GM12878 (cell line): ENCODE measurements around the gene CYP2U1. TPM values are rescaled to one million over a fixed set of nuclear protein-coding genes. Genes with fewer than 3 reads are reported as not detected.

Source experiments
- FOXM1 ChIP-seq: IDR thresholded peaks from 2 replicates; pipeline ENCODE4 v1.6.1; 2012; ENCODE audit warnings: low read depth, mild to moderate bottlenecking, inconsistent platforms, low read length, moderate library complexity
- GABPA ChIP-seq: IDR thresholded peaks from 2 replicates; pipeline ENCODE4 v1.6.1; 2014; ENCODE audit warnings: antibody characterized with exemption, low read depth, mild to moderate bottlenecking, inconsistent platforms
- KDM1A ChIP-seq: fragments of 200-600 bp; sonication (generic); IDR thresholded peaks from 2 replicates; pipeline ENCODE4 v1.6.1; 2016; ENCODE audit warnings: borderline replicate concordance
- MTA3 ChIP-seq: IDR thresholded peaks from 2 replicates; pipeline ENCODE4 v1.6.1; 2012; ENCODE audit warnings: low read length, inconsistent platforms, borderline replicate concordance
- MXI1 ChIP-seq: fragments of 150-350 bp; IDR thresholded peaks from 2 replicates; pipeline ENCODE4 v1.6.1; 2011; ENCODE audit warnings: low read depth, mild to moderate bottlenecking, inconsistent platforms, low read length, improper control_type of control experiment
- PAX5 ChIP-seq: IDR thresholded peaks from 2 replicates; pipeline ENCODE4 v1.6.1; 2011; ENCODE audit warnings: low read depth, low read length, borderline replicate concordance
- SKIL ChIP-seq: fragments of 450-650 bp; IDR thresholded peaks from 2 replicates; pipeline ENCODE4 v1.6.1; 2017; ENCODE audit warnings: mild to moderate bottlenecking, low read depth, inconsistent platforms; ENCODE audit not compliant: poor library complexity, severe bottlenecking
- SREBF2 ChIP-seq: IDR thresholded peaks from 2 replicates; pipeline ENCODE4 v1.6.1; 2012; ENCODE audit warnings: mild to moderate bottlenecking, low read length
- STAT3 ChIP-seq: IDR thresholded peaks from 2 replicates; pipeline ENCODE4 v1.6.1; 2011; ENCODE audit warnings: low read depth, low read length, improper control_type of control experiment
- TBL1XR1 ChIP-seq: IDR thresholded peaks from 2 replicates; pipeline ENCODE4 v1.6.1; 2012; ENCODE audit warnings: low read depth, low read length, improper control_type of control experiment
- ZNF24 ChIP-seq: fragments of 450-650 bp; IDR thresholded peaks from 2 replicates; pipeline ENCODE4 v1.6.1; 2017; ENCODE audit warnings: antibody characterized with exemption, mild to moderate bottlenecking
- ZNF622 ChIP-seq: fragments of 450-650 bp; IDR thresholded peaks from 2 replicates; pipeline ENCODE4 v1.6.1; 2017; ENCODE audit warnings: mild to moderate bottlenecking, inconsistent platforms
- polyA plus RNA-seq, 11 experiments: library from polyadenylated mRNA; depleted of rRNA in 4 of 11; unstranded in 6 of 11; stranded (reverse) in 5 of 11; fragments of >200 nt; fragmentation: Nextera tagmentation in 4 of 11; fragmentation: Illumina TruSeq in 1 of 11; extraction: Ambion mirVana in 4 of 11; extraction: Trizol in 1 of 11; gene quantifications; 1 replicate in 1 of 11; 2 replicates in 10 of 11; pipeline versions ENCODE4 v1.2.1 to v1.2.3, GENCODE V29; 2011 to 2016; ENCODE audit warnings: inconsistent platforms in 2 of 11, missing spikeins in 2 of 11, low read depth in 1 of 11
- total RNA-seq, 4 experiments: library from RNA; depleted of rRNA in 3 of 4; stranded (reverse); fragments of >200 nt in 3 of 4; fragmentation: Illumina TruSeq in 1 of 4; extraction: Trizol in 1 of 4; gene quantifications; 2 replicates each; pipeline versions ENCODE4 v1.2.1 to v1.2.3, GENCODE V29; 2013 to 2021
- TF ChIP-seq, protein P1 (sequence below): IDR thresholded peaks from 2 replicates; pipeline ENCODE4 v1.6.1; 2011; ENCODE audit warnings: borderline replicate concordance, low read depth, mild to moderate bottlenecking, moderate library complexity, low read length; ENCODE audit not compliant: insufficient read depth, poor library complexity, severe bottlenecking
- TF ChIP-seq, protein P2 (sequence below): IDR thresholded peaks from 2 replicates; pipeline ENCODE4 v1.6.1; 2011; ENCODE audit warnings: borderline replicate concordance, low read depth, mild to moderate bottlenecking, moderate library complexity, mixed read lengths, low read length; ENCODE audit not compliant: insufficient read depth; ENCODE audit errors: extremely low read length
- TF ChIP-seq, protein P3 (sequence below): fragments of 450-650 bp; IDR thresholded peaks from 2 replicates; pipeline ENCODE4 v1.6.1; 2016; ENCODE audit warnings: mild to moderate bottlenecking, moderate library complexity, borderline replicate concordance
- TF ChIP-seq, protein P4 (sequence below): fragments of 450-650 bp; IDR thresholded peaks from 2 replicates; pipeline ENCODE4 v1.6.1; 2017; ENCODE audit warnings: mild to moderate bottlenecking, moderate library complexity

CYP2U1 gene
- total and polyA plus RNA-seq, 10 of the 15 experiments (the other 5 are each of a cell fraction or from before 2014, with no cell fraction given), result 0.41 to 3.4 (median 2.9) TPM

DNA sequence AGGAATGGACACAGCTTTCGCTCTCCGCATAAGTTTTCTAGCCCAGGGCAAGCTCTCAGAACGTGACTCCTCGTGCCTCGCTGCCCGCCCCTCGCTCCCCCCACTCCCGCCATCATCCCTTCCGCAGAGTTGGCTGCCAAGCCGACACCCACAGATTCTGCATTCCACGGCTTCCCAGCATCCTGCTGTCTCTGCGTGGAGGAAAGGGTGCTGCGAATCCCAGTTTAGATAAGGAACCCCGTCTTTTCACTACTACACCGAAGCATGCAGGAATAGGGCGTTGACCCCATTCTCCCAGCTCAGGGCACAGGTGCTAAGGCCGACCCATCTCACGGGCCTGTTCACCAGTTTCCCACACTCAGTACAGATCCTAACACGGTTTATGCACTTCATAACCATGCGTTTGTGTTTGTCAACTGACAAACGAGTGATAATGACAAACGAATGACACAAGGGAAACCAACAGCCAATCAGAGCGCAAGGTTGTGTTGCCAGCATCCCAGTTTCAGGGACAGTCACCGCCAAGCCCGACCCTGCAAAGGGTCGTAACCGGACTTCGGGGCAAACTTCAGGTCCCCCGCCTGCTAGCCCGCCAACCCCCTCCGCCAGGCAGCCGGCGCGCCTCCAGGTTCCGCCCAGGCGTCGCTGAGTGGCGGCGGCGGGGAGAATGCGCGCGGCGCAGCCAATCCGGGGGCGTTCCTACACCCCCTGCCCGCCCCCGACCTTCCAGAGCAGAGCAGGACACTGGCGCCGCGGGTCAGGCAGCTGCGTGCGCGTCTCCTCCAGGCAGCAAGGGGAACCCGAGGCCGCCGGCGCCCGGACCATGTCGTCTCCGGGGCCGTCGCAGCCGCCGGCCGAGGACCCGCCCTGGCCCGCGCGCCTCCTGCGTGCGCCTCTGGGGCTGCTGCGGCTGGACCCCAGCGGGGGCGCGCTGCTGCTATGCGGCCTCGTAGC lies at the start of gene CYP2U1 (continued):
- TF ChIP-seq, protein P1, sequence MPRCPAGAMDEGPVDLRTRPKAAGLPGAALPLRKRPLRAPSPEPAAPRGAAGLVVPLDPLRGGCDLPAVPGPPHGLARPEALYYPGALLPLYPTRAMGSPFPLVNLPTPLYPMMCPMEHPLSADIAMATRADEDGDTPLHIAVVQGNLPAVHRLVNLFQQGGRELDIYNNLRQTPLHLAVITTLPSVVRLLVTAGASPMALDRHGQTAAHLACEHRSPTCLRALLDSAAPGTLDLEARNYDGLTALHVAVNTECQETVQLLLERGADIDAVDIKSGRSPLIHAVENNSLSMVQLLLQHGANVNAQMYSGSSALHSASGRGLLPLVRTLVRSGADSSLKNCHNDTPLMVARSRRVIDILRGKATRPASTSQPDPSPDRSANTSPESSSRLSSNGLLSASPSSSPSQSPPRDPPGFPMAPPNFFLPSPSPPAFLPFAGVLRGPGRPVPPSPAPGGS, result no peak
- TF ChIP-seq, protein P2, sequence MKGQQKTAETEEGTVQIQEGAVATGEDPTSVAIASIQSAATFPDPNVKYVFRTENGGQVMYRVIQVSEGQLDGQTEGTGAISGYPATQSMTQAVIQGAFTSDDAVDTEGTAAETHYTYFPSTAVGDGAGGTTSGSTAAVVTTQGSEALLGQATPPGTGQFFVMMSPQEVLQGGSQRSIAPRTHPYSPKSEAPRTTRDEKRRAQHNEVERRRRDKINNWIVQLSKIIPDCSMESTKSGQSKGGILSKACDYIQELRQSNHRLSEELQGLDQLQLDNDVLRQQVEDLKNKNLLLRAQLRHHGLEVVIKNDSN, result no peak
- TF ChIP-seq KDM1A (no peak), MTA3 (no peak), STAT3 (no peak), SKIL (no peak), ZNF622 (no peak), FOXM1 (no peak), TBL1XR1 (no peak), SREBF2 (no peak), GABPA (no peak), ZNF24 (no peak), MXI1 (no peak), PAX5 (no peak)
- TF ChIP-seq, protein P3, sequence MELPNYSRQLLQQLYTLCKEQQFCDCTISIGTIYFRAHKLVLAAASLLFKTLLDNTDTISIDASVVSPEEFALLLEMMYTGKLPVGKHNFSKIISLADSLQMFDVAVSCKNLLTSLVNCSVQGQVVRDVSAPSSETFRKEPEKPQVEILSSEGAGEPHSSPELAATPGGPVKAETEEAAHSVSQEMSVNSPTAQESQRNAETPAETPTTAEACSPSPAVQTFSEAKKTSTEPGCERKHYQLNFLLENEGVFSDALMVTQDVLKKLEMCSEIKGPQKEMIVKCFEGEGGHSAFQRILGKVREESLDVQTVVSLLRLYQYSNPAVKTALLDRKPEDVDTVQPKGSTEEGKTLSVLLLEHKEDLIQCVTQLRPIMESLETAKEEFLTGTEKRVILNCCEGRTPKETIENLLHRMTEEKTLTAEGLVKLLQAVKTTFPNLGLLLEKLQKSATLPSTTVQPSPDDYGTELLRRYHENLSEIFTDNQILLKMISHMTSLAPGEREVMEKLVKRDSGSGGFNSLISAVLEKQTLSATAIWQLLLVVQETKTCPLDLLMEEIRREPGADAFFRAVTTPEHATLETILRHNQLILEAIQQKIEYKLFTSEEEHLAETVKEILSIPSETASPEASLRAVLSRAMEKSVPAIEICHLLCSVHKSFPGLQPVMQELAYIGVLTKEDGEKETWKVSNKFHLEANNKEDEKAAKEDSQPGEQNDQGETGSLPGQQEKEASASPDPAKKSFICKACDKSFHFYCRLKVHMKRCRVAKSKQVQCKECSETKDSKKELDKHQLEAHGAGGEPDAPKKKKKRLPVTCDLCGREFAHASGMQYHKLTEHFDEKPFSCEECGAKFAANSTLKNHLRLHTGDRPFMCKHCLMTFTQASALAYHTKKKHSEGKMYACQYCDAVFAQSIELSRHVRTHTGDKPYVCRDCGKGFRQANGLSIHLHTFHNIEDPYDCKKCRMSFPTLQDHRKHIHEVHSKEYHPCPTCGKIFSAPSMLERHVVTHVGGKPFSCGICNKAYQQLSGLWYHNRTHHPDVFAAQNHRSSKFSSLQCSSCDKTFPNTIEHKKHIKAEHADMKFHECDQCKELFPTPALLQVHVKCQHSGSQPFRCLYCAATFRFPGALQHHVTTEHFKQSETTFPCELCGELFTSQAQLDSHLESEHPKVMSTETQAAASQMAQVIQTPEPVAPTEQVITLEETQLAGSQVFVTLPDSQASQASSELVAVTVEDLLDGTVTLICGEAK, result no peak
- TF ChIP-seq, protein P4, sequence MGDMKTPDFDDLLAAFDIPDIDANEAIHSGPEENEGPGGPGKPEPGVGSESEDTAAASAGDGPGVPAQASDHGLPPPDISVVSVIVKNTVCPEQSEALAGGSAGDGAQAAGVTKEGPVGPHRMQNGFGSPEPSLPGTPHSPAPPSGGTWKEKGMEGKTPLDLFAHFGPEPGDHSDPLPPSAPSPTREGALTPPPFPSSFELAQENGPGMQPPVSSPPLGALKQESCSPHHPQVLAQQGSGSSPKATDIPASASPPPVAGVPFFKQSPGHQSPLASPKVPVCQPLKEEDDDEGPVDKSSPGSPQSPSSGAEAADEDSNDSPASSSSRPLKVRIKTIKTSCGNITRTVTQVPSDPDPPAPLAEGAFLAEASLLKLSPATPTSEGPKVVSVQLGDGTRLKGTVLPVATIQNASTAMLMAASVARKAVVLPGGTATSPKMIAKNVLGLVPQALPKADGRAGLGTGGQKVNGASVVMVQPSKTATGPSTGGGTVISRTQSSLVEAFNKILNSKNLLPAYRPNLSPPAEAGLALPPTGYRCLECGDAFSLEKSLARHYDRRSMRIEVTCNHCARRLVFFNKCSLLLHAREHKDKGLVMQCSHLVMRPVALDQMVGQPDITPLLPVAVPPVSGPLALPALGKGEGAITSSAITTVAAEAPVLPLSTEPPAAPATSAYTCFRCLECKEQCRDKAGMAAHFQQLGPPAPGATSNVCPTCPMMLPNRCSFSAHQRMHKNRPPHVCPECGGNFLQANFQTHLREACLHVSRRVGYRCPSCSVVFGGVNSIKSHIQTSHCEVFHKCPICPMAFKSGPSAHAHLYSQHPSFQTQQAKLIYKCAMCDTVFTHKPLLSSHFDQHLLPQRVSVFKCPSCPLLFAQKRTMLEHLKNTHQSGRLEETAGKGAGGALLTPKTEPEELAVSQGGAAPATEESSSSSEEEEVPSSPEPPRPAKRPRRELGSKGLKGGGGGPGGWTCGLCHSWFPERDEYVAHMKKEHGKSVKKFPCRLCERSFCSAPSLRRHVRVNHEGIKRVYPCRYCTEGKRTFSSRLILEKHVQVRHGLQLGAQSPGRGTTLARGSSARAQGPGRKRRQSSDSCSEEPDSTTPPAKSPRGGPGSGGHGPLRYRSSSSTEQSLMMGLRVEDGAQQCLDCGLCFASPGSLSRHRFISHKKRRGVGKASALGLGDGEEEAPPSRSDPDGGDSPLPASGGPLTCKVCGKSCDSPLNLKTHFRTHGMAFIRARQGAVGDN, result no peak
